K562 (cell line): ENCODE results near the gene ABCB10. TPM values are rescaled to one million over a fixed set of nuclear protein-coding genes. Genes with fewer than 3 reads are reported as not detected.
A peak's percentile ranks its signal among the peaks of the same experiment; 100 is the strongest.

Source experiments
- ARHGAP35 ChIP-seq: fragments of 450-650 bp; IDR thresholded peaks from 2 replicates; pipeline ENCODE4 v1.6.1; 2018; ENCODE audit not compliant: partially characterized antibody
- CHCHD3 ChIP-seq: fragments of 250-450 bp; sonication (Bioruptor Pico); IDR thresholded peaks from 2 replicates; pipeline ENCODE4 v2.1.2; 2022; ENCODE audit warnings: mild to moderate bottlenecking
- FOXA3 ChIP-seq, 2 experiments: fragments of 450-650 bp in 1 of 2; sonication (generic) in 1 of 2; formaldehyde crosslinking; IDR thresholded peaks in 1 of 2; conservative IDR thresholded peaks in 1 of 2; 2 replicates each; pipeline versions ENCODE4 v1.4.0 to v1.8.0; 2020 to 2022; ENCODE audit warnings: mild to moderate bottlenecking in 2 of 2, missing genetic modification reagents in 1 of 2
- GATAD2B ChIP-seq: fragments of 450-650 bp; IDR thresholded peaks from 2 replicates; pipeline ENCODE4 v1.6.1; 2017; ENCODE audit warnings: mild to moderate bottlenecking, borderline replicate concordance
- HMG20B ChIP-seq: fragments of 250-450 bp; sonication (Bioruptor Pico); IDR thresholded peaks from 2 replicates; pipeline ENCODE4 v1.5.0; 2021; ENCODE audit warnings: mild to moderate bottlenecking
- KDM2B ChIP-seq: fragments of 250-450 bp; sonication (Bioruptor Pico); IDR thresholded peaks from 2 replicates; pipeline ENCODE4 v1.8.0; 2021; ENCODE audit warnings: mild to moderate bottlenecking, moderate library complexity
- MIER1 ChIP-seq: fragments of 450-650 bp; IDR thresholded peaks from 2 replicates; pipeline ENCODE4 v1.6.1; 2016; ENCODE audit warnings: antibody characterized with exemption, mild to moderate bottlenecking, low read depth
- NEUROD1 ChIP-seq: fragments of 150-350 bp; IDR thresholded peaks from 2 replicates; pipeline ENCODE4 v1.6.1; 2014; ENCODE audit warnings: borderline replicate concordance, low read length, low read depth; ENCODE audit not compliant: partially characterized antibody
- RAD51 ChIP-seq: fragments of 450-650 bp; IDR thresholded peaks from 2 replicates; pipeline ENCODE4 v1.7.1; 2016; ENCODE audit warnings: low read depth, mild to moderate bottlenecking, borderline replicate concordance
- RBM17 ChIP-seq: fragments of 200-400 bp; formaldehyde crosslinking; IDR thresholded peaks from 2 replicates; pipeline ENCODE4 v1.6.1; 2017; ENCODE audit warnings: low read depth, mild to moderate bottlenecking, low read length, borderline replicate concordance
- SIN3A ChIP-seq, 2 experiments: fragments of 150-350 bp in 1 of 2; IDR thresholded peaks; 2 replicates each; pipeline ENCODE4 v1.6.1; 2011 to 2016; ENCODE audit warnings: borderline replicate concordance in 2 of 2, low read depth in 2 of 2, low read length in 2 of 2, mild to moderate bottlenecking in 2 of 2, moderate library complexity in 2 of 2; ENCODE audit not compliant: control insufficient read depth in 1 of 2
- ZNF23 ChIP-seq: fragments of 250-450 bp; sonication (Bioruptor Pico); IDR thresholded peaks from 2 replicates; pipeline ENCODE4 v1.4.0; 2020; ENCODE audit warnings: mild to moderate bottlenecking
- ZNF696 ChIP-seq: fragments of 250-450 bp; sonication (Bioruptor Pico); conservative IDR thresholded peaks from 2 replicates; pipeline ENCODE4 v1.4.0; 2020; ENCODE audit warnings: mild to moderate bottlenecking, moderate library complexity
- polyA plus RNA-seq, 8 experiments: library from polyadenylated mRNA; depleted of rRNA in 4 of 8; stranded (reverse) in 5 of 8; unstranded in 3 of 8; fragments of >200 nt; fragmentation: Nextera tagmentation in 2 of 8; fragmentation: Illumina TruSeq in 1 of 8; extraction: Ambion mirVana in 2 of 8; extraction: Trizol in 1 of 8; gene quantifications; 2 replicates each; pipeline versions ENCODE4 v1.2.1 to v1.2.3, GENCODE V29; 2011 to 2014; ENCODE audit warnings: inconsistent platforms in 1 of 8, missing spikeins in 1 of 8
- total RNA-seq, 7 experiments: library from RNA; depleted of rRNA in 6 of 7; stranded (reverse); fragments of >200 nt in 6 of 7; fragmentation: Illumina TruSeq in 2 of 7; extraction: Trizol in 2 of 7; gene quantifications; 2 replicates each; pipeline versions ENCODE4 v1.2.1 to v1.2.3, GENCODE V29; 2011 to 2021; ENCODE audit warnings: low replicate concordance in 1 of 7
- TF ChIP-seq, protein P1 (sequence below), 2 experiments: fragments of 450-650 bp; IDR thresholded peaks; 2 replicates each; pipeline ENCODE4 v1.6.1; 2018; ENCODE audit warnings: mild to moderate bottlenecking in 2 of 2, low read depth in 1 of 2; ENCODE audit not compliant: partially characterized antibody in 2 of 2
- TF ChIP-seq, protein P2 (sequence below): IDR thresholded peaks from 2 replicates; pipeline ENCODE4 v1.6.1; 2016; ENCODE audit warnings: missing genetic modification characterization, missing compliant biosample characterization
- TF ChIP-seq, protein P3 (sequence below): sonication (generic); formaldehyde crosslinking; IDR thresholded peaks from 2 replicates; pipeline ENCODE4 v1.8.0; 2023; ENCODE audit warnings: mild to moderate bottlenecking, missing genetic modification reagents

The ABCB10 gene
- total and polyA plus RNA-seq, 9 of the 15 experiments (the other 6 are each of a cell fraction or from before 2014, with no cell fraction given): 12.4 to 54.8 (median 36.4) TPM

DNA sequence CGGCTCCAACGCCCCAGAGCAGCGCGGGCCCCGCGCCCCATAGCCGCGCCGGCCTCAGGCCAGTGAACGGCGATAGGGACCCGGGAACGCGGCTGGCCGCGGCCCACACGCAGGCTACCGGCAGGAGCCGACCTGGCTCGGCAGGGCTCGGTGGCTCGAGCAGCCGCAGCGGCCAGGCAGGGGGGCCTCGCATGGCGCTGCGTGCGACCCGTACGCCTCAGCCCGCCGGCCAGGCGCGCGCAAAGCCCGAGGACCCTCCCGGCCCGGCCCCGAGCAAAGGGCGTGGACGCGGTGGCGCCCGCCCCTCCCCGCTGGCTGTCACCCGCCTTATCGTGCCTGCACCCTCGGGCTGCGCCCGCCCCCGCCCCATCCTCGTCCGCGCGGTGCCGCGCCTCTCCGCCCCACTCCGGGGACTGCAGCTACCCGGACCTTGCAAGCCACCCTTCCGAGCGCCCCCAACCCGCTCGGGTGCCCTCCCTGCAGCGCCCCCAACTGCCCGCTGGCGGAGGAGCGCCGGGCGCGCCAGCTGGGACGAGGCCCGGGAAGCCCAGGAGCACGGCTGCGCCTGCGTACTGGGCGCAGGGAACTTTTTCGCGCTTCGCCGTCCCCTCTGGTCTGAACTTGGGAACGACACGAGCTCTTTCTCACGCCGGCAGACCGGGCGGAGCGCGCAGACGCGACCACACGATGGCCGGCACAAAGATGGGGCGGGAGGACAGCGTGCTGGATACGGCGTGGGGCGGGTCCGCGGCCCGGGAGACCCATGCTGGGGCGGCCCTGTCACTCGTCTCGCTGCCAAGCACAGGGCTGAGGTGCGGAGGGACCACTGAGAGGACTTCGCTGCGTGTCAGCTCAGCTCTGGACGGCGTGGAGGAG is at the start of gene ABCB10 (continued):
- TF ChIP-seq, protein P1, sequence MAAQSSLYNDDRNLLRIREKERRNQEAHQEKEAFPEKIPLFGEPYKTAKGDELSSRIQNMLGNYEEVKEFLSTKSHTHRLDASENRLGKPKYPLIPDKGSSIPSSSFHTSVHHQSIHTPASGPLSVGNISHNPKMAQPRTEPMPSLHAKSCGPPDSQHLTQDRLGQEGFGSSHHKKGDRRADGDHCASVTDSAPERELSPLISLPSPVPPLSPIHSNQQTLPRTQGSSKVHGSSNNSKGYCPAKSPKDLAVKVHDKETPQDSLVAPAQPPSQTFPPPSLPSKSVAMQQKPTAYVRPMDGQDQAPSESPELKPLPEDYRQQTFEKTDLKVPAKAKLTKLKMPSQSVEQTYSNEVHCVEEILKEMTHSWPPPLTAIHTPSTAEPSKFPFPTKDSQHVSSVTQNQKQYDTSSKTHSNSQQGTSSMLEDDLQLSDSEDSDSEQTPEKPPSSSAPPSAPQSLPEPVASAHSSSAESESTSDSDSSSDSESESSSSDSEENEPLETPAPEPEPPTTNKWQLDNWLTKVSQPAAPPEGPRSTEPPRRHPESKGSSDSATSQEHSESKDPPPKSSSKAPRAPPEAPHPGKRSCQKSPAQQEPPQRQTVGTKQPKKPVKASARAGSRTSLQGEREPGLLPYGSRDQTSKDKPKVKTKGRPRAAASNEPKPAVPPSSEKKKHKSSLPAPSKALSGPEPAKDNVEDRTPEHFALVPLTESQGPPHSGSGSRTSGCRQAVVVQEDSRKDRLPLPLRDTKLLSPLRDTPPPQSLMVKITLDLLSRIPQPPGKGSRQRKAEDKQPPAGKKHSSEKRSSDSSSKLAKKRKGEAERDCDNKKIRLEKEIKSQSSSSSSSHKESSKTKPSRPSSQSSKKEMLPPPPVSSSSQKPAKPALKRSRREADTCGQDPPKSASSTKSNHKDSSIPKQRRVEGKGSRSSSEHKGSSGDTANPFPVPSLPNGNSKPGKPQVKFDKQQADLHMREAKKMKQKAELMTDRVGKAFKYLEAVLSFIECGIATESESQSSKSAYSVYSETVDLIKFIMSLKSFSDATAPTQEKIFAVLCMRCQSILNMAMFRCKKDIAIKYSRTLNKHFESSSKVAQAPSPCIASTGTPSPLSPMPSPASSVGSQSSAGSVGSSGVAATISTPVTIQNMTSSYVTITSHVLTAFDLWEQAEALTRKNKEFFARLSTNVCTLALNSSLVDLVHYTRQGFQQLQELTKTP (IDR thresholded peaks at IDR 0.05; ENCODE audit: low read depth in 1 of 2, partially characterized antibody in 2 of 2): peak in 1 of 2 experiments; percentile 99
- TF ChIP-seq GATAD2B (peak; percentile 97), CHCHD3 (CRISPR knock-in tag) (no peak), FOXA3 (CRISPR knock-in tag; conservative IDR thresholded peaks at IDR 0.05 in 1 of 2, IDR thresholded peaks at IDR 0.05 in 1 of 2) (0 out of 4 replicates have a peak, but pooled peaks of 1 of the 2 experiments have one; percentile 73), ZNF23 (CRISPR knock-in tag) (no peak), RBM17 (no peak), ARHGAP35 (no peak), ZNF696 (CRISPR knock-in tag) (no peak), KDM2B (0 out of 2 replicates have a peak, but pooled peaks have one; percentile 27), HMG20B (CRISPR knock-in tag) (no peak), SIN3A (IDR thresholded peaks at IDR 0.05; ENCODE audit: borderline replicate concordance in 2 of 2, control insufficient read depth in 1 of 2, low read depth in 2 of 2, low read length in 2 of 2) (peak; percentile 59 to 93), NEUROD1 (peak; percentile 82), MIER1 (no peak), RAD51 (no peak)
- TF ChIP-seq, protein P2, sequence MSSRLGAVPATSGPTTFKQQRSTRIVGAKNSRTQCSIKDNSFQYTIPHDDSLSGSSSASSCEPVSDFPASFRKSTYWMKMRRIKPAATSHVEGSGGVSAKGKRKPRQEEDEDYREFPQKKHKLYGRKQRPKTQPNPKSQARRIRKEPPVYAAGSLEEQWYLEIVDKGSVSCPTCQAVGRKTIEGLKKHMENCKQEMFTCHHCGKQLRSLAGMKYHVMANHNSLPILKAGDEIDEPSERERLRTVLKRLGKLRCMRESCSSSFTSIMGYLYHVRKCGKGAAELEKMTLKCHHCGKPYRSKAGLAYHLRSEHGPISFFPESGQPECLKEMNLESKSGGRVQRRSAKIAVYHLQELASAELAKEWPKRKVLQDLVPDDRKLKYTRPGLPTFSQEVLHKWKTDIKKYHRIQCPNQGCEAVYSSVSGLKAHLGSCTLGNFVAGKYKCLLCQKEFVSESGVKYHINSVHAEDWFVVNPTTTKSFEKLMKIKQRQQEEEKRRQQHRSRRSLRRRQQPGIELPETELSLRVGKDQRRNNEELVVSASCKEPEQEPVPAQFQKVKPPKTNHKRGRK (tag): no peak
- TF ChIP-seq, protein P3, sequence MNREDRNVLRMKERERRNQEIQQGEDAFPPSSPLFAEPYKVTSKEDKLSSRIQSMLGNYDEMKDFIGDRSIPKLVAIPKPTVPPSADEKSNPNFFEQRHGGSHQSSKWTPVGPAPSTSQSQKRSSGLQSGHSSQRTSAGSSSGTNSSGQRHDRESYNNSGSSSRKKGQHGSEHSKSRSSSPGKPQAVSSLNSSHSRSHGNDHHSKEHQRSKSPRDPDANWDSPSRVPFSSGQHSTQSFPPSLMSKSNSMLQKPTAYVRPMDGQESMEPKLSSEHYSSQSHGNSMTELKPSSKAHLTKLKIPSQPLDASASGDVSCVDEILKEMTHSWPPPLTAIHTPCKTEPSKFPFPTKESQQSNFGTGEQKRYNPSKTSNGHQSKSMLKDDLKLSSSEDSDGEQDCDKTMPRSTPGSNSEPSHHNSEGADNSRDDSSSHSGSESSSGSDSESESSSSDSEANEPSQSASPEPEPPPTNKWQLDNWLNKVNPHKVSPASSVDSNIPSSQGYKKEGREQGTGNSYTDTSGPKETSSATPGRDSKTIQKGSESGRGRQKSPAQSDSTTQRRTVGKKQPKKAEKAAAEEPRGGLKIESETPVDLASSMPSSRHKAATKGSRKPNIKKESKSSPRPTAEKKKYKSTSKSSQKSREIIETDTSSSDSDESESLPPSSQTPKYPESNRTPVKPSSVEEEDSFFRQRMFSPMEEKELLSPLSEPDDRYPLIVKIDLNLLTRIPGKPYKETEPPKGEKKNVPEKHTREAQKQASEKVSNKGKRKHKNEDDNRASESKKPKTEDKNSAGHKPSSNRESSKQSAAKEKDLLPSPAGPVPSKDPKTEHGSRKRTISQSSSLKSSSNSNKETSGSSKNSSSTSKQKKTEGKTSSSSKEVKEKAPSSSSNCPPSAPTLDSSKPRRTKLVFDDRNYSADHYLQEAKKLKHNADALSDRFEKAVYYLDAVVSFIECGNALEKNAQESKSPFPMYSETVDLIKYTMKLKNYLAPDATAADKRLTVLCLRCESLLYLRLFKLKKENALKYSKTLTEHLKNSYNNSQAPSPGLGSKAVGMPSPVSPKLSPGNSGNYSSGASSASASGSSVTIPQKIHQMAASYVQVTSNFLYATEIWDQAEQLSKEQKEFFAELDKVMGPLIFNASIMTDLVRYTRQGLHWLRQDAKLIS: no peak; the same call in 1 of the 2 replicates
